Measurements from ENCODE around the gene PUDP.
A peak's percentile ranks its signal among the peaks of the same experiment; 100 is the strongest.

PUDP gene

DNA sequence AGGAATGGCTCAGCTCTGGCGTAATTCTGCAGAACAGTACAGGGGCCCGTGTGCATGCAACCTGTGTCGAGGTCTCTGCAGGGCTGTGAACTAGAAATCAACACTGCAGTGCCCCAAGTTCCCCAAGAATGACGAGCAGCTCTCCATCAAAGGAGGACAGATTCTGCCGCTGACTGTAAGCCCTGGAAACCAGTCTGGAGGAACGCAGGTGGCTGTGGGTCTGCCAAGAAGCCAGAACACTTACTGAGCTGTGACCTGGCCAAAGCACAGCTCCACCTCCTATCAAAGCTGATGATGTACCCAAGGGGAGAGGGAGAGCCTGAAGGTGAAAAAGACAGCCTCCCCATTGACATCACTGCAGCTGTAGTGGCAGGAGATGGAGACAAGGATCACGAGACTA is 80.7 kb downstream of the PUDP start:
- H3K79me2 ChIP-seq (ENCODE audit: control insufficient read depth, insufficient read depth, low read length, poor library complexity) = no peaks in the 10 kb centered on the region
- no CpG with 5 or more reads among the region's 7 CpGs for WGBS (ENCODE audit: extremely low coverage, insufficient coverage, insufficient read length)
- no peak overlapping the region for H3K27ac ChIP-seq (ENCODE audit: low read depth, low read length)
- H2BK5ac ChIP-seq (ENCODE audit: low read depth, low read length, poor library complexity) = no peak overlapping the region
- H2AK5ac ChIP-seq (ENCODE audit: low read length) = no peak overlapping the region
- no peak overlapping the region for H3K4ac ChIP-seq (ENCODE audit: low read depth, low read length)
- H2BK12ac ChIP-seq (ENCODE audit: low read length) = no peak overlapping the region
- H2BK120ac ChIP-seq (ENCODE audit: insufficient read depth, low read length, poor library complexity) = no peak overlapping the region
- no peaks in the 10 kb centered on the region for H3K27me3 ChIP-seq (ENCODE audit: insufficient read depth, low read length)
- no peaks in the 10 kb centered on the region for H3K9me3 ChIP-seq (ENCODE audit: insufficient read depth, low read depth, low read length)
- no peak overlapping the region for H4K8ac ChIP-seq (ENCODE audit: low read depth, low read length)
- H3K79me1 ChIP-seq (ENCODE audit: low read length) = no peaks in the 10 kb centered on the region
- no peak overlapping the region for H3K18ac ChIP-seq (ENCODE audit: low read length)
- H4K12ac ChIP-seq (ENCODE audit: low read depth, low read length) = no peak overlapping the region
- H4K91ac ChIP-seq (ENCODE audit: low read depth, low read length) = no peak overlapping the region
- H3K36me3 ChIP-seq (ENCODE audit: control insufficient read depth in 1 of 2, insufficient read depth in 2 of 2, low read length in 2 of 2) = peaks cover 2% of the 10 kb centered on the region in 2 experiments
- H3K23ac ChIP-seq (ENCODE audit: low read length) = no peak overlapping the region
- H3K4me3 ChIP-seq (ENCODE audit: low read depth, low read length) = no peak overlapping the region
- H2AFZ ChIP-seq (ENCODE audit: insufficient read depth, low read length, poor library complexity) = no peak overlapping the region
- H3K9ac ChIP-seq (ENCODE audit: low read length) = no peak overlapping the region
- DNase-seq = no peak
- peaks cover 4% of the 10 kb centered on the region in 2 experiments for H3K4me1 ChIP-seq (ENCODE audit: control insufficient read depth in 1 of 2, insufficient read depth in 2 of 2, low read length in 2 of 2)
- H3K4me2 ChIP-seq (ENCODE audit: low read length) = no peak overlapping the region
- H3K14ac ChIP-seq (ENCODE audit: low read length) = no peak overlapping the region

DNA sequence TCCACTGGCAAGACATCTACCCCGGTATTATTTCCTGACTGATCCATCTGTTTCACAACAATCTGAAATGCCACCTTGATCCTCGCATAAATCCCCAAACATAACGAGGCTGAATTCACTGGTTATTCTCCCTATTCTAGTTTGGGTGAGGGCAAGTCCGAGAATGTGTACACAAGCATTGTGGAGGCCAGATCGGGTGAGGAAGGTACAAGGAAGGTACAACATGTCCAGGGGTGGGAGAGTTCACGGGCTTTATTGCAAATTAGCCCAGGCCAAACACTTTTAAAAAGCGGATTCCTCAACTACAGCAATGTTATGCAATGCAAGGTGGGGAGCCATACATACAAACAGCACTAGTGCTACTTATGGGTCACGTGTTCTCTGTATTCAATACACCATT is 82.5 kb downstream of the PUDP start:
- no peak overlapping the region for H3K14ac ChIP-seq (ENCODE audit: low read length)
- H3K4me1 ChIP-seq (ENCODE audit: control insufficient read depth in 1 of 2, insufficient read depth in 2 of 2, low read length in 2 of 2) = peaks cover 4 to 6% of the 10 kb centered on the region in 2 experiments
- H3K9me3 ChIP-seq (ENCODE audit: insufficient read depth, low read depth, low read length) = no peaks in the 10 kb centered on the region
- no peak overlapping the region for H2AFZ ChIP-seq (ENCODE audit: insufficient read depth, low read length, poor library complexity)
- no peak overlapping the region for H2AK5ac ChIP-seq (ENCODE audit: low read length)
- no CpG with 5 or more reads among the region's 8 CpGs for WGBS (ENCODE audit: extremely low coverage, insufficient coverage, insufficient read length)
- H4K12ac ChIP-seq (ENCODE audit: low read depth, low read length) = no peak overlapping the region
- H3K27me3 ChIP-seq (ENCODE audit: insufficient read depth, low read length) = no peaks in the 10 kb centered on the region
- peaks cover 2% of the 10 kb centered on the region in 2 experiments for H3K36me3 ChIP-seq (ENCODE audit: control insufficient read depth in 1 of 2, insufficient read depth in 2 of 2, low read length in 2 of 2)
- no peak overlapping the region for H3K18ac ChIP-seq (ENCODE audit: low read length)
- no peak for DNase-seq
- no peaks in the 10 kb centered on the region for H3K79me1 ChIP-seq (ENCODE audit: low read length)
- H3K4me3 ChIP-seq (ENCODE audit: low read depth, low read length) = no peak overlapping the region
- no peak overlapping the region for H3K4me2 ChIP-seq (ENCODE audit: low read length)
- H3K9ac ChIP-seq (ENCODE audit: low read length) = no peak overlapping the region
- no peak overlapping the region for H3K23ac ChIP-seq (ENCODE audit: low read length)
- no peaks in the 10 kb centered on the region for H3K79me2 ChIP-seq (ENCODE audit: control insufficient read depth, insufficient read depth, low read length, poor library complexity)
- H4K91ac ChIP-seq (ENCODE audit: low read depth, low read length) = no peak overlapping the region
- H3K27ac ChIP-seq (ENCODE audit: low read depth, low read length) = no peak overlapping the region
- H3K4ac ChIP-seq (ENCODE audit: low read depth, low read length) = no peak overlapping the region
- no peak overlapping the region for H2BK120ac ChIP-seq (ENCODE audit: insufficient read depth, low read length, poor library complexity)
- H2BK5ac ChIP-seq (ENCODE audit: low read depth, low read length, poor library complexity) = no peak overlapping the region
- no peak overlapping the region for H4K8ac ChIP-seq (ENCODE audit: low read depth, low read length)
- no peak overlapping the region for H2BK12ac ChIP-seq (ENCODE audit: low read length)

DNA sequence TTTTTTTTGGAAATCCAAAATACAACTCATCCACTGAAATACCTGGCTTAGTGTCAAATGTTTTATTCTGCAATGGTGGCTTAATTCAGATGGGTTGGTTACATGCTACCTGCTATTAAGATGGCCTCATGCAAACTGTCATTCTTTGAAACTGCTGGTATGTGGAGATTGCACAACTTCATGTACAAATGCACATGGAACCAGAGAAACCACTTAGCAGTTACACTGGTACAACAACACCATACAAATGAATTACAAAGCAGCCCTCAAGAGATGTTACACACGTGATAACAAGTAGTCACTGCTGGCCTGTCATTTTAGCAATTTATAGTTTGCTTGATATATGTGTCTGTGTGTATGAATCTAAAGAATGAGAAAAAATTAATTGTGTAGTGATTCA is 85.0 kb downstream of the PUDP start:
- H2BK12ac ChIP-seq (ENCODE audit: low read length) = no peak overlapping the region
- no CpG with 5 or more reads among the region's 1 CpG for WGBS (ENCODE audit: extremely low coverage, insufficient coverage, insufficient read length)
- H2AK5ac ChIP-seq (ENCODE audit: low read length) = no peak overlapping the region
- no peak overlapping the region for H3K4me3 ChIP-seq (ENCODE audit: low read depth, low read length)
- H2AFZ ChIP-seq (ENCODE audit: insufficient read depth, low read length, poor library complexity) = no peak overlapping the region
- no peaks in the 10 kb centered on the region for H3K27me3 ChIP-seq (ENCODE audit: insufficient read depth, low read length)
- H3K79me1 ChIP-seq (ENCODE audit: low read length) = no peaks in the 10 kb centered on the region
- H2BK5ac ChIP-seq (ENCODE audit: low read depth, low read length, poor library complexity) = no peak overlapping the region
- H4K8ac ChIP-seq (ENCODE audit: low read depth, low read length) = no peak overlapping the region
- H3K4me1 ChIP-seq (ENCODE audit: control insufficient read depth in 1 of 2, insufficient read depth in 2 of 2, low read length in 2 of 2) = peaks cover 0 to 4% of the 10 kb centered on the region in 2 experiments
- DNase-seq = peak in 1 of 2 donors; percentile 63
- no peak overlapping the region for H2BK120ac ChIP-seq (ENCODE audit: insufficient read depth, low read length, poor library complexity)
- no peak overlapping the region for H3K18ac ChIP-seq (ENCODE audit: low read length)
- H4K91ac ChIP-seq (ENCODE audit: low read depth, low read length) = no peak overlapping the region
- no peak overlapping the region for H3K9ac ChIP-seq (ENCODE audit: low read length)
- H3K23ac ChIP-seq (ENCODE audit: low read length) = no peak overlapping the region
- no peak overlapping the region for H3K4me2 ChIP-seq (ENCODE audit: low read length)
- H3K14ac ChIP-seq (ENCODE audit: low read length) = no peak overlapping the region
- H3K4ac ChIP-seq (ENCODE audit: low read depth, low read length) = no peak overlapping the region
- H4K12ac ChIP-seq (ENCODE audit: low read depth, low read length) = no peak overlapping the region
- H3K79me2 ChIP-seq (ENCODE audit: control insufficient read depth, insufficient read depth, low read length, poor library complexity) = no peaks in the 10 kb centered on the region
- no peak overlapping the region for H3K27ac ChIP-seq (ENCODE audit: low read depth, low read length)
- H3K9me3 ChIP-seq (ENCODE audit: insufficient read depth, low read depth, low read length) = no peaks in the 10 kb centered on the region
- H3K36me3 ChIP-seq (ENCODE audit: control insufficient read depth in 1 of 2, insufficient read depth in 2 of 2, low read length in 2 of 2) = peaks cover 0 to 2% of the 10 kb centered on the region in 2 experiments

DNA sequence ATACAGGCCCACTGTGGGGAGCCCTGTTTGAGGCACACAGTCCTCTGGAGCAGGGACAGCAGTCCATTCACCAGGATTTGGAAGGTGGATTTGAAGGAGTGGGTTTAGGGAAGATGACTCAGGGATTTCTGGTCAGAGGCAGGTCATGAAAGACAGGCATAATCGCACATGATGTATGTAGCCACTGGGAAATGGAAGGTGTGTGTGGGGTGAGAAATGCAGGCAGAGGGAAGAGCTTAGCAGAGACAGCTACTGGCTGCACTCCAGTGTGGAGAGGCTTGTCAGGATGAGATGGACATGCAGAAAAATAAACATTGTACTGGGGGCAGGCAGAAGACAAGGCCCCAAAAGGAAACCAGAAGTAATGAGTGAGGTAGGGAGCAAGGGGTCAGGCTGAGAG is 85.7 kb downstream of the PUDP start:
- Histone ChIP-seq H3K14ac (ENCODE audit: low read length) (no peak overlapping the region), H3K4me2 (ENCODE audit: low read length) (no peak overlapping the region), H3K23ac (ENCODE audit: low read length) (no peak overlapping the region), H3K4me1 (ENCODE audit: control insufficient read depth in 1 of 2, insufficient read depth in 2 of 2, low read length in 2 of 2) (peaks cover 0 to 4% of the 10 kb centered on the region in 2 experiments), H2AFZ (ENCODE audit: insufficient read depth, low read length, poor library complexity) (no peak overlapping the region), H3K36me3 (ENCODE audit: control insufficient read depth in 1 of 2, insufficient read depth in 2 of 2, low read length in 2 of 2) (peaks cover 0 to 4% of the 10 kb centered on the region in 2 experiments), H4K8ac (ENCODE audit: low read depth, low read length) (no peak overlapping the region), H4K91ac (ENCODE audit: low read depth, low read length) (no peak overlapping the region), H2BK12ac (ENCODE audit: low read length) (no peak overlapping the region), H2AK5ac (ENCODE audit: low read length) (no peak overlapping the region), H3K18ac (ENCODE audit: low read length) (no peak overlapping the region), H3K27me3 (ENCODE audit: insufficient read depth, low read length) (no peaks in the 10 kb centered on the region), H3K9ac (ENCODE audit: low read length) (no peak overlapping the region), H3K79me2 (ENCODE audit: control insufficient read depth, insufficient read depth, low read length, poor library complexity) (no peaks in the 10 kb centered on the region), H2BK5ac (ENCODE audit: low read depth, low read length, poor library complexity) (no peak overlapping the region), H4K12ac (ENCODE audit: low read depth, low read length) (no peak overlapping the region), H3K79me1 (ENCODE audit: low read length) (no peaks in the 10 kb centered on the region), H3K4ac (ENCODE audit: low read depth, low read length) (no peak overlapping the region), H3K27ac (ENCODE audit: low read depth, low read length) (no peak overlapping the region), H3K9me3 (ENCODE audit: insufficient read depth, low read depth, low read length) (no peaks in the 10 kb centered on the region), H2BK120ac (ENCODE audit: insufficient read depth, low read length, poor library complexity) (no peak overlapping the region), H3K4me3 (ENCODE audit: low read depth, low read length) (peak overlapping the region; percentile 53)
- WGBS (ENCODE audit: extremely low coverage, insufficient coverage, insufficient read length) = no CpG with 5 or more reads among the region's 1 CpG
- DNase-seq = no peak

Data from trophoblast cell (in vitro differentiated cells and primary cell).